A549 (cell line): ENCODE data around the gene IKBKG. TPM values are rescaled to one million over a fixed set of nuclear protein-coding genes. Genes with fewer than 3 reads are reported as not detected.

ENCODE experiments used
- ATAC-seq, 2 experiments: fragments of 200-7000 bp in 1 of 2; fragments of >200 bp in 1 of 2; cut with Nextera tagmentation in 1 of 2; cut with Tn5 transposase in 1 of 2; 3 replicates each; pipeline versions ENCODE4 v1.8.0 to v1.9.1; 2018 to 2020; ENCODE audit warnings: mild to moderate bottlenecking in 1 of 2, moderate library complexity in 1 of 2
- CTCF ChIA-PET: fragments of 300-600 bp; sonication (Branson Sonifier 250); formaldehyde crosslinking; extraction: SDS; loops from one replicate; lab custom pipeline; 2021; ENCODE audit warnings: antibody characterized with exemption, inconsistent platforms; lab: Yijun Ruan, JAX
- POLR2A ChIA-PET: fragments of 350-600 bp; formaldehyde crosslinking; extraction: SDS; loops from one replicate; lab custom pipeline; 2021; ENCODE audit warnings: antibody characterized with exemption, inconsistent platforms; lab: Yijun Ruan, JAX
- DNase-seq, 2 experiments: peaks; one replicate each; pipeline versions ENCODE4 v3.0.0 to v3.0.0-alpha.2; 2011 to 2016; ENCODE audit warnings: low read depth in 1 of 2, low spot score in 1 of 2
- FAIRE-seq: peaks from 2 replicates; lab custom pipeline; 2011; peaks lifted over from hg19 to GRCh38; lab: Jason Lieb, UNC
- H3K27ac ChIP-seq, 2 experiments: fragments of >200 bp; sonication (Bioruptor Twin); formaldehyde crosslinking; 3 replicates each; pipeline ENCODE4 v1.5.1; 2016 to 2017
- H3K4me1 ChIP-seq: fragments of >200 bp; sonication (Bioruptor Twin); formaldehyde crosslinking; 3 replicates; pipeline ENCODE4 v1.6.1; 2016
- H3K4me2 ChIP-seq: fragments of >200 bp; sonication (Bioruptor Twin); formaldehyde crosslinking; 3 replicates; pipeline ENCODE4 v1.6.1; 2016
- H3K4me3 ChIP-seq: fragments of >200 bp; sonication (Bioruptor Twin); formaldehyde crosslinking; 3 replicates; pipeline ENCODE4 v1.5.1; 2016
- H3K9me3 ChIP-seq: fragments of >200 bp; sonication (Bioruptor Twin); formaldehyde crosslinking; 3 replicates; pipeline ENCODE4 v1.6.1; 2016
- ATOH8 ChIP-seq: fragments of 250-450 bp; sonication (Bioruptor Pico); IDR thresholded peaks from 2 replicates; pipeline ENCODE4 v1.5.0; 2020; ENCODE audit warnings: low read depth, mild to moderate bottlenecking, moderate library complexity
- CEBPB ChIP-seq, 2 experiments: fragments of >200 bp in 1 of 2; sonication (Bioruptor Twin) in 1 of 2; formaldehyde crosslinking in 1 of 2; IDR thresholded peaks; 2 replicates each; pipeline ENCODE4 v1.6.1; 2012 to 2016
- CHD4 ChIP-seq: fragments of 200-600 bp; sonication (generic); IDR thresholded peaks from 2 replicates; pipeline ENCODE4 v1.6.1; 2016; ENCODE audit warnings: antibody characterized with exemption, mild to moderate bottlenecking, borderline replicate concordance
- E2F6 ChIP-seq: IDR thresholded peaks from 2 replicates; pipeline ENCODE4 v1.6.1; 2012; ENCODE audit warnings: low read depth, borderline replicate concordance
- ESRRA ChIP-seq: fragments of 150-350 bp; IDR thresholded peaks from 2 replicates; pipeline ENCODE4 v1.6.1; 2014; ENCODE audit warnings: mild to moderate bottlenecking, low read length, borderline replicate concordance
- FOSB ChIP-seq: fragments of 250-450 bp; sonication (Bioruptor Pico); IDR thresholded peaks from 2 replicates; pipeline ENCODE4 v1.5.0; 2020; ENCODE audit warnings: mild to moderate bottlenecking, moderate library complexity
- FOSL2 ChIP-seq, 2 experiments: fragments of 450-650 bp in 1 of 2; fragments of >200 bp in 1 of 2; sonication (Bioruptor Twin) in 1 of 2; formaldehyde crosslinking; IDR thresholded peaks; 2 replicates each; pipeline versions ENCODE4 v1.5.0 to v1.6.1; 2016 to 2020; ENCODE audit warnings: mild to moderate bottlenecking in 1 of 2, moderate library complexity in 1 of 2
- HMGXB4 ChIP-seq: fragments of 250-450 bp; sonication (Bioruptor Pico); IDR thresholded peaks from 2 replicates; pipeline ENCODE4 v1.5.0; 2021; ENCODE audit warnings: mild to moderate bottlenecking, moderate library complexity, borderline replicate concordance
- HOXB5 ChIP-seq: fragments of 250-450 bp; sonication (Bioruptor Pico); IDR thresholded peaks from 2 replicates; pipeline ENCODE4 v1.5.0; 2020; ENCODE audit warnings: mild to moderate bottlenecking, moderate library complexity
- KDM5A ChIP-seq: fragments of 200-600 bp; sonication (generic); IDR thresholded peaks from 2 replicates; pipeline ENCODE4 v1.6.1; 2016; ENCODE audit warnings: antibody characterized with exemption, mild to moderate bottlenecking
- MYC ChIP-seq: IDR thresholded peaks from 2 replicates; pipeline ENCODE4 v1.6.1; 2012; ENCODE audit warnings: mild to moderate bottlenecking, inconsistent platforms, low read length, improper control_type of control experiment, borderline replicate concordance
- NFE2L2 ChIP-seq: fragments of 150-350 bp; conservative IDR thresholded peaks from 2 replicates; pipeline ENCODE4 v1.6.1; 2014; ENCODE audit warnings: low read length
- RAD21 ChIP-seq, 2 experiments: fragments of >200 bp in 1 of 2; sonication (Bioruptor Twin) in 1 of 2; formaldehyde crosslinking in 1 of 2; IDR thresholded peaks in 1 of 2; conservative IDR thresholded peaks in 1 of 2; 2 replicates in 1 of 2; 3 replicates in 1 of 2; pipeline ENCODE4 v1.6.1; 2012 to 2018; ENCODE audit warnings: inconsistent platforms in 1 of 2
- RARB ChIP-seq: fragments of 250-450 bp; sonication (Bioruptor Pico); IDR thresholded peaks from 2 replicates; pipeline ENCODE4 v1.8.0; 2021; ENCODE audit warnings: mild to moderate bottlenecking, moderate library complexity
- RCOR1 ChIP-seq: fragments of 150-350 bp; IDR thresholded peaks from 2 replicates; pipeline ENCODE4 v1.6.1; 2014; ENCODE audit warnings: antibody characterized with exemption, low read length, low read depth
- REST ChIP-seq: fragments of 200-600 bp; sonication (generic); IDR thresholded peaks from 2 replicates; pipeline ENCODE4 v1.6.1; 2016; ENCODE audit warnings: antibody characterized with exemption, mild to moderate bottlenecking, moderate library complexity
- RFX5 ChIP-seq: fragments of 450-650 bp; IDR thresholded peaks from 2 replicates; pipeline ENCODE4 v1.7.1; 2014; ENCODE audit warnings: antibody characterized with exemption, mild to moderate bottlenecking, moderate library complexity
- SMC3 ChIP-seq: fragments of >200 bp; sonication (Bioruptor Twin); formaldehyde crosslinking; IDR thresholded peaks from 3 replicates; pipeline ENCODE4 v1.6.1; 2018; ENCODE audit warnings: inconsistent platforms
- TP53 ChIP-seq: fragments of 250-450 bp; sonication (Bioruptor Pico); IDR thresholded peaks from 2 replicates; pipeline ENCODE4 v1.5.0; 2021; ENCODE audit warnings: mild to moderate bottlenecking, moderate library complexity
- ZC3H11A ChIP-seq: fragments of 450-650 bp; IDR thresholded peaks from 2 replicates; pipeline ENCODE4 v1.6.1; 2014; ENCODE audit warnings: antibody characterized with exemption, mild to moderate bottlenecking
- ZNF302 ChIP-seq: fragments of 250-450 bp; sonication (Bioruptor Pico); IDR thresholded peaks from 2 replicates; pipeline ENCODE4 v1.9.0; 2021; ENCODE audit warnings: inconsistent platforms, mild to moderate bottlenecking, moderate library complexity
- ZSCAN20 ChIP-seq: fragments of 250-450 bp; sonication (Bioruptor Pico); IDR thresholded peaks from 2 replicates; pipeline ENCODE4 v1.8.0; 2022; ENCODE audit warnings: mild to moderate bottlenecking, moderate library complexity
- WGBS: methylation state at CpG from one replicate; pipeline ENCODE4 v1.1.6; 2017; ENCODE audit errors: missing lambda C conversion rate; 5-methylcytosine and 5-hydroxymethylcytosine counted together
- polyA plus RNA-seq, 4 experiments: library from polyadenylated mRNA; depleted of rRNA in 3 of 4; stranded (reverse); fragments of >200 nt; fragmentation: RNase III in 1 of 4; extraction: RNeasy Plus Mini Kit Qiagen cat#74134 plus additional on column Dnase treatment in 1 of 4; gene quantifications; 2 replicates in 3 of 4; 3 replicates in 1 of 4; pipeline ENCODE4 v1.2.3, GENCODE V29; 2011 to 2017

IKBKG gene
- polyA plus RNA-seq, 2 of the 4 experiments (the other 2 are of a cell fraction) = 19.7 to 34.2 TPM

- 73% methylated on average over 10 of the region's 13 CpGs for WGBS
- ATAC-seq = peak; percentile 80 to 85
Measured at GRCh38 chrX:154603438-154604430, 56.3 kb downstream of the IKBKG start.

GRCh38 chrX:154605566-154605965, 58.1 kb downstream of the IKBKG start:
- no peak overlapping the region for H3K4me2 ChIP-seq
- H3K9me3 ChIP-seq = no peaks in the 10 kb centered on the region
- DNase-seq (no peak), ATAC-seq (no peak), FAIRE-seq (no peak)
- no peak overlapping the region for H3K4me3 ChIP-seq
- ChIA-PET POLR2A (no interaction called here), CTCF (interaction anchor here (0.7 kb wide), 1 partner anchor 144 kb away, joined by 3 read pairs; no protein-coding TSS in a partner anchor)
- TF ChIP-seq SMC3 (no peak), RAD21 (conservative IDR thresholded peaks at IDR 0.05 in 1 of 2, IDR thresholded peaks at IDR 0.05 in 1 of 2) (no peak), CEBPB (IDR thresholded peaks at IDR 0.05) (no peak)
- 66% methylated on average over 6 of the region's 6 CpGs for WGBS
- H3K4me1 ChIP-seq = peaks cover 17% of the 10 kb centered on the region
- H3K27ac ChIP-seq = no peak overlapping the region

More at GRCh38 chrX:154603438-154604430, 56.3 kb downstream of the IKBKG start:
- peak; percentile 36 to 48 for DNase-seq
- Histone ChIP-seq H3K27ac (peak overlapping the region in 1 of 2 experiments; percentile 70; a peak in 3 of 6 replicates), H3K9me3 (no peaks in the 10 kb centered on the region), H3K4me1 (peaks cover 17% of the 10 kb centered on the region), H3K4me3 (no peak overlapping the region)
- TF ChIP-seq CHD4 (no peak), RARB (no peak), FOSL2 (IDR thresholded peaks at IDR 0.05) (peak; percentile 46; the same call in 1 of the 2 replicates), FOSL2 (CRISPR knock-in tag; IDR thresholded peaks at IDR 0.05) (peak; percentile 49), E2F6 (no peak), HOXB5 (CRISPR knock-in tag) (no peak)
- TF ChIP-seq, all 56 proteins: peak for 1
- ChIA-PET POLR2A (no interaction called here), CTCF (interaction anchor here (1.9 kb wide), 1 partner anchor 145 kb away, joined by 4 read pairs; no protein-coding TSS in a partner anchor)
- FAIRE-seq = peak; percentile 59
- peak overlapping the region; percentile 49 for H3K4me2 ChIP-seq

GRCh38 chrX:154607370-154607769, 60.0 kb downstream of the IKBKG start:
- Histone ChIP-seq H3K27ac (no peak overlapping the region), H3K4me3 (no peak overlapping the region)
- TF ChIP-seq FOSL2 (IDR thresholded peaks at IDR 0.05) (no peak), FOSL2 (CRISPR knock-in tag; IDR thresholded peaks at IDR 0.05) (no peak), ESRRA (no peak), RFX5 (no peak), MYC (no peak), HMGXB4 (CRISPR knock-in tag) (no peak), NFE2L2 (no peak), TP53 (CRISPR knock-in tag) (no peak), KDM5A (no peak), E2F6 (no peak), ZNF302 (CRISPR knock-in tag) (no peak), RCOR1 (no peak), FOSB (CRISPR knock-in tag) (no peak), ZSCAN20 (CRISPR knock-in tag) (no peak), SMC3 (no peak), REST (no peak), ZC3H11A (no peak), ATOH8 (CRISPR knock-in tag) (no peak)
- TF ChIP-seq, all 56 proteins: peak for 0
- DNase-seq (no peak), ATAC-seq (no peak), FAIRE-seq (no peak)
- peaks cover 17% of the 10 kb centered on the region for H3K4me1 ChIP-seq
- CTCF ChIA-PET = no interaction called here
- 22% methylated on average over 6 of the region's 6 CpGs for WGBS
- H3K9me3 ChIP-seq = no peaks in the 10 kb centered on the region
- POLR2A ChIA-PET = no interaction called here
- H3K4me2 ChIP-seq = peak overlapping the region; percentile 13; the same call in 1 of the 3 replicates
